ENCODE data around the gene SCML1.
A peak's percentile ranks its signal among the peaks of the same experiment; 100 is the strongest.

SCML1 gene, protein sequence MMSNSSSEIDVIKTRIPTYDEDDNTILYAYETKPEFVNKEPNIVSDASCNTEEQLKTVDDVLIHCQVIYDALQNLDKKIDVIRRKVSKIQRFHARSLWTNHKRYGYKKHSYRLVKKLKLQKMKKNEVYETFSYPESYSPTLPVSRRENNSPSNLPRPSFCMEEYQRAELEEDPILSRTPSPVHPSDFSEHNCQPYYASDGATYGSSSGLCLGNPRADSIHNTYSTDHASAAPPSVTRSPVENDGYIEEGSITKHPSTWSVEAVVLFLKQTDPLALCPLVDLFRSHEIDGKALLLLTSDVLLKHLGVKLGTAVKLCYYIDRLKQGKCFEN

DNA sequence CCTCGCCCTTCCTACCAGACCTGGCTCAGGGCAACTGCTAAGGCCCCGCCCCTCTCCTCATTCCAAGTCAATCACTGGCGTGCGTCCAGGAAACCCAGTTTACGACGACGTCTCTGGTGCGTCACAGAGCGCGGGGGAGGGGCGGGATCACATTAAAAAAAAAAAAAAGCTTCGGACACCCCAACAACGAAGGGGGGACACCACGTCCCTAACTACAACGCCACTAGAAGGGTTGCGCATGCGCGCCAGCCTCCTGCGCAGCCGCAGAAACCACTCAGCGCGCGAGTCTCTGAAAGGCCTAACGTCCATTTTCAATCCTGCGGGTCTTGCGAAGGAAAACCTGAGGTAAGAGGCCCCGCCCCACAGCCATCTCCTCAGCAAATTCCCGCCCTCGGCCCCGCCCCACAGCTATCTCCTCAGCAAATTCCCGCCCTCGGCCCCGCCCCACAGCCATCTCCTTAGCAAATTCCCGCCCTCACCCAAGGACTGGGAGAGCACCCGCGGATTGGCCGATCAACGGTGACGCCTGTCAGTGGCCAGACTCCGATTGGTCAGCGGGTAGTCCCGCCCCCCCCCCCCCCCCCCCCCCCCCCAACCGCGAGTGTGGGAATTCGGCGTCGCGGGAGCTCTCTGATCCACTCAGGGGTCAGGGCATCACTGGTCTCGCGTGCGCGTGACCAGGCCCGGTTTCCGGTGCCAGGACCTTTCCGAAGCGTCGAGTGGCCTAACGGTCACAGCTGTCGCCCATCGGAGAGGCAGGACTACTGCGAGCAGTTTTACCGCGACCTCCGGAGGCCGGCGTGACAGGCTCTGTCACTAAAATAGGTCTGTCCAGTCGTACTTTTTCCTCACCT is at the start of gene SCML1:
TSS of gene SCML1 (plus strand) at position 638 of the 854 bp plus-strand sequence. CDS start 6,694 bp downstream, outside the sequence.
- peak; percentile 94 for DNase-seq

DNA sequence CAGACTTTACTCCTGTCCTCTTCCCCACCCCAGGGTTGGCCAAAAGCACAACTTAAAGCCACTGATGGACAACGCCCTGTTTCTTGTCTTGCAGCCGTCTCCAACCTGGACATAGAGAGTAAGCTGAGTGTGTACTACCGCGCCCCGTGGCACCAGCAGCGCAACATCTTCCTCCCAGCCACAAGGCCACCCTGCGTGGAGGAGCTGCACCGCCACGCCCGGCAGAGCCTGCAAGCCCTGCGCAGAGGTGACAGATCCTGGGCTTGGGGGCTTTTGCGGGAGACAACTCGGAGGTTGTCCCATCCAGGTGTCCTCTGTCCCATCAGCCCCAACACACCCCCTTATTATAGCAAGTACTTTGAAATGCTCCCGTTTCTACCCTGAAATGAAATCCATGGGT is 49.6 kb upstream of the SCML1 start:
- DNase-seq: no peak

DNA sequence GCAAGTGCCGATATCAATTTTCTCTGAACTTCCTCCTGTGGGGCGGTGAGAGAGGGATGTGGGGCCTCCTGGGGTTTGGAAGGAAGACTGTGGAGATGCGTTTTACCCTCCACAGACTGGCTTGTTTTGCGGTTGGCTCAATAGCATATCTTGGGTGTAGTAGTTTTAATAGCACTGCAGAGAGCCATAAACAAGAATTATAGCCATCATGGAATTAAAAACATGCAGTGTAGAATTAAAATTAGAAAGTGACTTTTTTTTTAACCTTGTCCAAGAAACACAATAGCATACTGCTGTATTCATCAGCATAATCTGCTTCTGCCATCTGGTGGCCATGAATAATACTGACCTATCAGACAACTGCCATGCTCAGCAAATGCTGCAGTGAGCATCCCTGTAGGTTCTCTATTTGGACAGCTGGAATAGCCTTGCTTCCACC is 47.3 kb upstream of the SCML1 start:
- peak; percentile 49 for DNase-seq

DNA sequence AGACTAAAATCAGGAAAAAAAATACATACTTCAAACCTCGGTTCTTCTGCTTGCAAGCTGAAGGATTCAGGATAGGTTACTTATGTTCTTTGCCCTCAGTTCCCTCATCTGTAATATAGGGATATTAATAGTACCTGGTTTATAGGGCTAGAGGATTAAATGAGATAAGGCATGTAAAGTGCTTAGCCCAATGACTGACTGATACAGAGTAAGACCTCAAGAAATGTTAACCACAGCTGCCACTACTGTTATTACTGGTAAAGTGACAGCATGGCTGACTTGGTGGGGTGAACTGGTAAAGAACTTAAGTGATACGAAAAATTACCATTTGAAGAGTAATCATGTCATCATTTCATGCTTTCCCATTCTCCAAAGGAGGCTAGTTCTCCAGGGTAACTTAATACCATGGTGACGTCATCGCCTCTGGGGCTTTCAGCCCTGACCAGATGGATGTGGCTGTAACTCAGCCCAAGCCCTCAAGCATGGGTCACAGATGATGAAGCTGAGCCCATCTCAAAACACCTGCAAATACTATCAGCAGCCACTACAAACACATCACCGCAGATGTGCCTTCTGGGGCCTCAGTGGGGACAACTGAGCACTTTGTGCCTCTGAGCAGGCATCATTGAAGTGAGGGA is 44.5 kb upstream of the SCML1 start:
- no peak for DNase-seq

DNA sequence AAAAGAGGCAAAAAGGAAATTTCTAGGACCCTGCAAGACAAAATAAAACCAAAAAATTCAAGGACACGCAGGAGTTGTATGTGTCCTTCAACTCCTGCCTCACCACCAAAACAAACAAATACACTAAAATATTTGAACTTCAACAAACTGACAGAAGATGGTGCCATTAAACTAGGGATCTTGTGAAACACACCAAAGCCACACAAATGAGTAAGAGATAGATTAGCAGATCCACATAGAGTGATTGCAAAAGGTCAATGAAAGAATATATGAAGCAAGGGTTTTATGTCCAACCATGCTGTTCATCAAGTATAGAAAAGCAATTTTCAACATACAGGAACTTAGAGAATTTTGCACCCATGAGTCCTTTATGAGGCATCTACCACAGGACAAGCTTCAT is 40.1 kb upstream of the SCML1 start:
- no peak for DNase-seq

DNA sequence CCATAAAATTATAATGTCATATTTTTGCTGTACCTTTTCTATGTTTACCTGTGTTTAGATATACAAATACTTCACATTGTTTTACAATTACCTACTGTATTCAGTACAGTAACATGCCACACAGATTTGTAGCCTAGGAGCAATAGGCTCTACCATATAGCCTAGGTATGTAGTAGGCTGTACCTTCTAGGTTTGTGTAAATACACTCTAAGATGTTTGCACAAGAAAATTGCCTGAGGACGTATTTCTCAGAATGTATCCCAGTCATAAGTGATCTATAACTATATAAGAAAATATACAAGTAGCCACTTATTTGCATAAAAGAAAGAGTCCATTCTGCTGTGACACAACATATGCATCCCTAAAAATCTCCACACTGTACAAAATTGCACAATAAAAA is 36.3 kb upstream of the SCML1 start:
- DNase-seq: no peak

DNA sequence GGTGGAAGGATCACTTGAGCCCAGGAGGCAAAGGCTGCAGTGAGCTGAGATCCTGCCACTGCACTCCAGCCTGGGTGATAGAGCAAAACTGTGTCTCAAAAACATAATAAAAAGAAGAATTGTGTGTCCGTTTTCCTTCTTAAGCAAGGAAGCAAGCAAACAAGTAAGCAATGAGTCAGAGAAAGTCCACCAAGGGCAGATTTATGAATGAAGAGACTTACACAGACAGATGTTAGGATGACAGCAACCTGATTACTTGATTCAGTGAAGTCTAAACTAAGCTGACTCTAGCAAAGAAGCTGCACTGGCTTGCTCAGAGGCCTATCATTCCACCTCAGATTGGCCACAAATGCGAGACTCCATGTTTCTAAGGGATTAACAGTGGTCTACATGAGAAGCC is 34.1 kb upstream of the SCML1 start:
- no peak for DNase-seq

DNA sequence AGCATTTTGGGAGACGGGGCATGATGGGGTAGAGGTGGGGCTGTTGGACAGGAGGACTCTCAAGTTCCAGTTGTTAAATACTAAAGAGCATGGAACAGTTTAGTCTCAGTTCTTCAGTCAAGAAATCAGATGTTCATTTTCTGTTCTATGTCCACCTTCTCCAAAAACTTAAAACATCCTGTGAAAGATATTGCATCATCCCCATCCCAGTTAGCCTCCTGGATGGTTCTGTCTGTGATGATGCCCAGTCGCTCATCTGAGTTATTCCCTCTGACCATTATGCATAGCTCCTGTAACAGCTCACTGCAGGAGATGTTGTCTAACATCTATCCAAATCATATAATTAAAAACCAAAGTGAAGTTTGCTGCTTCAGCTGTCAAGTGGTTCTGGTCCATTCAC is 32.1 kb upstream of the SCML1 start:
- DNase-seq: no peak

DNA sequence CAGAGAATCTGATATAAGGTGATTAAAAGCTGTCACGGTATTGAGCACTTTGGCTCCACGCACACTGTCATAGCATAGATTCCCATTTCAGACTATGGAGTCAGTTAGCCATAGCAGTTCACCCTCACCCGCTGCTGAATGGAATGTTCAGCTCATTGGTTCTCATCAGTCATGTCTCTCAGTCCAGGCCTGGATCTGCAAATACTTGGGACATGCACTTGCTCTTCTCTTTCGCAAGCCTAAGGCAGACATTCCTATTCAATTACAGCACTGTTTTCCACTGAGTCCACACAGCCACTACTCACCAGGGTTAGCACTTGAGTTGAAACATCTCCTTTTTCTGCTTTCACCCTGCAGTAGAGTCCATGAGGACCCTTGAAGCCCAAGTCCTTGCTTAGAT is 30.6 kb upstream of the SCML1 start:
- DNase-seq: no peak

DNA sequence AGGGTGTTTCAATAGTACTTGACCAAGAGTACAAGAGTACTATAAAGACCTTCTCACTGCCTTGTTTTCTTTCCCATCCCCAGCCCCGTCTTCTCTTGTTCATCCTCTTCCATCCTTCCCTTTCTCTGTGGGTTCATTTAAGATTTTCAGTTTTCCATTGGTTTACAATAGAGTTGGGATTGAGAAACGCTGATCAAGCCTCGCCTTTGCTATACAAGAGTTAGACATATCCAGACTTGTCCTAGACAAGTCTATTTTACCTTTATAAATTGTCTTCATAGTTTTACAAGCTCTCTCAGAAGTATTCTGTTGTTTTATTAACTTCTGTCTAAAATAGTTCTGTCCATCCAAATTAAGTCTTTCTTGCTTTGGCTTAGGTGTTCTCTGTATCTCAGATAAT is 29.6 kb upstream of the SCML1 start:
- DNase-seq: no peak

DNA sequence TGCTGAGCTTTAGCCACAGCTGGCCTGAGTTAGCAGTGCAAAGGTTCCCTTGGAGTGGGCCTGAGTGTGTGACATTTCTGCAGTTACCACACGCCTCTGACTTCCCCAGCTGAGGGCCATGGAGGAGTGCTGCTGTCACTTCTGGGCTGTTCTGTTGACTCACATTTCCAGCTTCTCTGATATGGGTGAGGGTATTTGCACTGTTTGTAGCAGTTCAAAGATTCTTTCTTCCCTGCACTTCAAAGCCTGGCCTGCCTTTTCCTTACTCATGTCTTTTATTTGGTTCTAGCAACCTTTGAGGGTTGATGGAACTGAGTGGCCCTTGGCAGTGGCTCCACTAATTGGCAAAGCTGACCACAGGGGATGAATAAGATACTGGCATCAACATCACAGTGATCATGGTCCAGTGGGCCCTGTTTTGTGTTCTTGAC is 26.4 kb upstream of the SCML1 start:
- DNase-seq: no peak

DNA sequence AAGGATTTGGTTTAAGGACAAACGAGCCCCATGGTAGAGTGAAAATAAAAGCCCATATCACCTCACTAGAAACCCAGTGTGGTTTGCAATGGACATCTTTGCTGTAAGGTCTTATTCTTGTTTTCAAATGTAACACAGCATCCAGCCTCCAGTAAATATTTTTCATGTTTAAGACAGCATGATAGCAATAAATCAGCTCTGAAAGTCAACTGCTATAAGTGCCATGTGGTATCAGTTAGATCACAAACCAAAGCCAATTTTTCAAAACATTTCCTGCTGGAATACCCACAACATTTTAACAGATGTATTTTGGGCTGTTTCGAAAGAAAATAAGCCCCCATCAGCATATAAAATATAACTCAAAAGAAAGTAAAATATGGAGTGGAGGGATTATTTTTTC is 24.0 kb upstream of the SCML1 start:
- no peak for DNase-seq

DNA sequence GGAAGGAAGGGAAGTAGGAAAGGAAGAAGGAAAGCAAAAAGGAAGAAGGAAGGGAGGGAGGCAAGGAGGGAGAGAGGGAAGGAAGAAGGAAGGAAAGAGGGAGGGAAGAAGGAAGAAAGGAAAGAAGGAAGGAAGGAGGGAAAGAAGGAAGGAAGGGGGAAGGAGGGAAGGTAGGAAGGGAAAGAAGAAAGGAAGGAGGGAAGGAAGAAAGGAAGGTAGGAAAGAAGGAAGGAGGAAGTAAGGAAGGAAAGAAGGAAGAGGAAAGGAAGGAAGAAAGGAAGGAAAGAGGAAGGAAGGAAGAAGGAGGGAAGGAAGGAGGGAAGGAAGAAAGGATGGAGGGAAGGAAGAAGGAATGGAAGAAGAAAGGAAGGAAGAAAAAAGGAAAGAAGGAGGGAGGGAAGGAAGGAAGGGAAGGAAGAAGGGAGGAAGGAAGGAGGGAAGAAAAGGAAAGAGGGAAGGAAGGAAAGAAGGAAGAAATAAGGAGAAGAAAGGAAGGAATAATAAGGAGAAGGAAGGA is 18.6 kb upstream of the SCML1 start:
- DNase-seq: no peak

DNA sequence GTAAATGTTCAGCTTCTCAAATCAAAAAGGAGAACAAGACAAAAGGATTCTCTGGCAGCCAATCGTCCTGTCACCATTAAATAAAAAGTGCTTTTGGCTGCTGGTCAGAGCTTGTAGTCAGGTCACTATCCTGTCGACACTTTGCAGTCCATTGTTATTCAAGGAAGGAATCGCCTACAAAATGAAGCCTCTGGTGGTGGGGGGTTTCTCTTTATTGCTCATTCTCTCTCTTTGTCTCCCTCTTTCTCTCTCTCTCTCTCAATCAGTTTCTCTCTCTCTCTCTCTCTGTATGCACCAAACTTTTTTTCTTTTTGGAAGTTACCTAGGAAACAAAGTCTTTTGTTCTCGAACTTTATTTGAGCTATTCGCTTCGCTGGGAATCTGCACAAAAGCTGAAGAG is 17.6 kb upstream of the SCML1 start:
- no peak for DNase-seq

DNA sequence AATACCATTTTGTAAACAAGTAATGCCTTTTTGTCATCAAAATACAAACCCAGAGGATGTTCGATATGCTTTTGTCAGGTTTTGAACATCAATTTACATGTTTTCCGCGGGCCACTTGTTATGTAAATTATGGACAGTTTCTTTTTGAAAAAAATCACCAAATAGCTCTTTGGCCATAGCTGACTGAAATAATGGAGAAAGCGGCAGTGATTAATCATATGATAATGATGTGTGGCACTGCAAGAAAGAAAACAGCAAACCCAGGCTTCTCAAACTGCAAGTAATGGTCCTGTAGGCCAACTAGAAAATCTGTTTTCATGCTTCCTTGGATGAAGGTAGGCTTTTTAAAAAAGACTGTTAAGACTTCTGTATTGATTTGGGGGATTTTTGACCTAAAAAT is 15.6 kb upstream of the SCML1 start:
- no peak for DNase-seq

DNA sequence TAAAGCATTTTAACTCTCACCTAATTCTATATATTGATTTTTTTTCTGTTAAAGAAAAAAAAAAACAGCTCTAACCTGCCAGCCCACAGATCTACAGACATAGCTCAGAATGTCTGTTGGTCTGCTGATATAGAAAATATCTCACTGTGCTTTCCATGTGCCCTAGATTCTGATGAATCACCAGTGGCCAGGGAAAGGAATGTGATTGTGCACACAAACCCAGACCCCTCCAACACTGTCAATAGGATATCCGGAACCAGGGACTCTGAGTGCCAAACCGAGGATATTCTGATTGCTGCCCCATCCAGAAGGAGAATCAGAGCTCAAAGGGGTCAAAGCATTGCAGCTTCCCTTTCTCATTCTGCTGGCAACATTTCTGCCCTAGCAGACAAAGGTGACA is 12.1 kb upstream of the SCML1 start:
- no peak for DNase-seq

DNA sequence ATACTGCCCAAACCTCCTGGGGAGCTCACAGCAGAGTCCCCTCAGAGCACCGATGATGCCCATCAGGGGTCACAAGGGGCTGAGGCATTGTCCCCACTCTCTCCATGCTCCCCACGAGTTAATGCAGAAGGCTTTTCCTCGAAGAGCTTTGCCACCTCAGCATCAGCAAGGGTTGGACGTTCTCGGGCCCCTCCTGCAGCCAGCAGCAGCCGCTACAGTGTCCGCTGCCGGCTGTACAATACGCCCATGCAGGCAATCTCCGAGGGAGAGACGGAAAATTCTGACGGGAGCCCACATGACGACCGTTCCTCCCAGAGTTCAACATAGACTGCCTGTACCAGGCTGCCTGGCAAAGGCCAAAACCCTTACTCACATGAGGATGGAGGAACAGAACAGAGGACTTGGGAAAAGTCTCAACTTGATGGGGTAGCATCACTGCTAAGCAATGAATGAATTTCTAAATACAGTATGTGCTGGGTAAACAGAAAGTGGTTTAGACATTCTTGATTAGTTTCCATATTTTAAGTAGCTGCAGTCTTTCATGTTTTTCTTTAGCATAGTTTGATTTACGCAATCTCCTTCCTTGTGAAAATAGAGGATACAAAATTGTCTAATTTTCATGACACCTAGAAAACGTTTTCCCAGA is 5.0 kb upstream of the SCML1 start:
- DNase-seq: no peak

DNA sequence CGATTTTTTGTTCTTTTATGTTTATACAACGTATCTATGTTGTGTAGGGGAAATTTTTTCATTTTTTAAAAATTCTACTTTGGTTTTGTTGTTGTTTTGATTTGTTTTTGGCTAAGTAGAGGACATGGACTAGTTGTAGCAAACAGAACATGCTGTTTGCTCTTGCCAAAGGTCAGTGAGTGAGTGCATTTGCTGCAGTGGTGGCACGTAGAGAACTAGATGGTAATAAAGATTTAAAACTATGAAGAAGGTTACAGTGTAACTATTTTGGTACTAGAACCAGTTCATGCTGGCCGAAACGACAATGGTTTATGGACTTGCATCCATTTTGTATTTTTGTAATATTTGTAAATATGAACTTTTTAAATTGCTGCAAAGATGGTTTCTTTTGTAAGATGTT is 1.9 kb upstream of the SCML1 start:
- no peak for DNase-seq

DNA sequence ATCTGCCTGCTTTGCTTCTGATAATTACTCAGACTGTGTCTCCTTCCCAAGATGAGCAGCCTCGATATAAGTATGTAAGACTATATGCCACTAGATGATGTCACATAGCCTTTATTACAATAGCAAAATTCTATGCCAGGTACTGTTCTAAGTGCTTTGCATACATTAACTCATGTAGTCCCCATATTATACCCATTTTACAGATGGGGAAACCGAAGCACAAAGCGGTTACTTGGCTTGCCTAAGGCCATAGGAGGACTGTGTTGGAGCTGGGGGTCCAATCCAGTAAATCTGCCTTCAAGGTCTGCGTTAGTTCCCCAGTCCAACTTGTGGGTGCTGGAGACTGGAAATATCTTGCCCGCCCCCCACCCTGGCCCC is 826 bp upstream of the SCML1 start:
- DNase-seq: no peak

DNA sequence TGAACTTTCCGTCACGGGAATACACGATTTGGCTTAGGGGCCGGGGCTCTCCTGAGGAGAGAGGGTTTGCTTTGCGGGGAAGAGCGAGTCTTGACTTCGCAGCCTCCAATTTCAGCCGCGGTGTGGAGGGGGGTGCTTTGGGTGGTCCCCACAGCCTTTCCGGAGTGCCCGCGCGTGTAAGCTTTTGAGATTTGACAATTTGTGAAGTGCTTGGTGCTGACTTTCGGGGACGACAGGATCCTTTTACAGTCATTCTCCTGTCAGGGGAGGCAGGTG is 355 bp downstream of the SCML1 start:
- DNase-seq: no peak

DNA sequence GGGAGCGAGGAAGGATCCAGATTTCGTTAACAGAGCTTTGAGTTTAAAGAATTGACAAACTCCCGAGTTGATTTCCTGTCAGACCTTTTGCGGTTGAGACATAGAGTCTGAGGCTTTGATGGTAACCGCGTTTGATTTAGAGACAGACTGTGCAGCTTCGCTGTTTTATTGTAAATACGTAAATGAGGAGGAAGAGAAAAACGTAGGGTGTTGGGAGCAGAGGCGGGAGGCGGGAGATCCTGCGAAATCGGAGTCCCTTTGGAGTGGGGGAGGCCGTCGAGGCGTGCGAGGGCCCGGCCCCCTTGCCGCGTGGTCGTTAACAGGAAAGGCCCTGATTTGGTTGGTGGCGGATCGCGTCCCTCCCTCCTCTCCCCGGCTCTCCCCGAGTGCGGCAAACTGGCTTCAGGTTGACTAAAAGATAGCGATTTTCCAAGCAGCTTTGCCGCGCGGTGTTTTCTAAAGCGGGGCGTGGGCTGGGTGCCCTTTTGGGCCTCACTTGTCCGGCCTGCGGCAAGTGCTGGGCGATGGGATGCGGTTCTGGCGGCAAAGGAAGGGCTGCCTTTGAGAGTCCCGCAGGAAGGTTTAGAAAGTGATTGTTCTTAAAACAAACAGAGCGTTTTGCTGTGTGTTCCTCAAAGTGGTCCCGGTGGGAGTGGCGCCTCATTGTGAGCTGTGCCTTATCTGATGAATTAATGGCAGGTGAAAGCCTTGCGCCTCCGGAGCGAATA is 857 bp downstream of the SCML1 start:
- DNase-seq: peak; percentile 56

DNA sequence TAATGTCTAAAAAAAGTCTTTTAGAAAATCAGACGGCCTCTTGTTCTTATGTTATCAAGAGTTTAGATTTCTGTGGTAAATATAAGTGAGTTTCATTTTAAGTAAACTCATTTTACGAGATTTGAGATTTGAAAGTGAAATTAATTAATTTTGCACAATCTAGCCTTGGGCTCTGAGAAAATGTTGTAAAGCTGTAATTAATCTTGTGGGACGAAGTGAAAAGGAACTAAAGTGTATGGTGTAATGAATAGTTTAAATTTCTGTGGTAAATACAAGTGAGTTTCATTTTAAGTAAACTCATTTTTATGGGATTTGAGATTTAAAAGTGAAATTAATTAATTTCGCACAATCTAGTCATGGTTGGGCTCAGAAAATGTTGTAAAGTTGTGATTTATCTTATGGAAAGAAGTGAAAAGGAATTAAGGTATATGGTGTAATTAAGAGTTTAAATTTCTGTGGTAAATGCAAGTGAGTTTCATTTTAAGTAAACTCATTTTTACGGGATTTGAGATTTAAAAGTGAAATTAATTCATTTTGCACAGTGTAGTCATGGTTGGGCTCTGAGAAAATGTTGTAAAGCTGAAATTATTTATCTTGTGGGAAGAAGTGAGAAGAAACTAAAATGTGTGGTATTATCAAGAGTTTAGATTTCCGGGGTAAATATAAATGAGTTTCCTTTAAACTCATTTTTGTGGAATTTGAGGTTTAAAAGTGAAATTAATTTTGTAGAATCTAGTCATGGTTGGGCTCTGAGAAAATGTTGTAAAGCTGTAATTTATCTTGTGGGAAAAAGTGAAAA is 1.6 kb downstream of the SCML1 start:
- DNase-seq: no peak
